ENCODE results near the gene MED16. TPM values are rescaled to one million over a fixed set of nuclear protein-coding genes. Genes with fewer than 3 reads are reported as not detected.
A peak's percentile ranks its signal among the peaks of the same experiment; 100 is the strongest.

The MED16 gene
- total RNA-seq, 1 experiment from 2014 or later: 66.9 TPM

DNA sequence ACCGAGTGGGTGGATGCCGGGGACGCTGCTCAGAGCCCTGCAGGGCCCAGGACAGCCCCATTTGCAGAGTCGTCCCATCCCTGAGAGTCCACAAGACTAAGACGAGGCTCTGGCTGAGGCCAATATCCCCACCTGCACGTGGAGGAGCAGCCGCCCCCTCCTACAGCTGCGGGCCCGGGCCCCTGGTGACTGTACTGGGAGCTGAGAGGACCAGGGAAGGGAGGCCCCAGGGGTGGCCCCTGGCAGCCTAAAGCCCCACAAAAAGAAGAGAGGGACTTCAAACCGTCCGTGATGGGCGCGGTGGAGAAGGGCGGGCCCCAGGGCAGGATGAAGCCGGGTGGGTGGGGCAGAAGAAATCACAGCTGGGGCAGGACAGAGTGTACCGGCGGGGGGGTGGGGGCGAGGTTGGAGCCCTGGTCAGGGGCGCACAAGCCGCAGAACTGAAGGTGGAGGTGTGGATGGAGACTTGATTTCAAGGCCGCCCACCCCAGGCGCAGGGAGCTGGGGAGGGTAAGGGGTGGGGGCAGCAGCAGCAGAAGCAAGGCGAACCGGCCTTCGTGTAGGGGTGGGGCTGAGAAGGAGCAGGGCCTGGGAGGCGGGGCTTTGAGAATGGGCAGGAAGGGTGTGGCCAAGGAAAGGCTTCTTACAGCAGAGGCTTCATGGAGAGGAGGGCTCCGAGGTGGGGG lies 20.6 kb downstream of the MED16 start:
- TF ChIP-seq IRF2 (CRISPR knock-in tag; IDR thresholded peaks at IDR 0.05; ENCODE audit: borderline replicate concordance, low read depth): no peak
- no peak for TF ChIP-seq ZNF263 (CRISPR knock-in tag; IDR thresholded peaks at IDR 0.05; ENCODE audit: low read depth)
- no peak for TF ChIP-seq NFATC4 (CRISPR knock-in tag; IDR thresholded peaks at IDR 0.05)
- TF ChIP-seq EMX1 (CRISPR knock-in tag; IDR thresholded peaks at IDR 0.05): no peak
- TF ChIP-seq, protein P1, sequence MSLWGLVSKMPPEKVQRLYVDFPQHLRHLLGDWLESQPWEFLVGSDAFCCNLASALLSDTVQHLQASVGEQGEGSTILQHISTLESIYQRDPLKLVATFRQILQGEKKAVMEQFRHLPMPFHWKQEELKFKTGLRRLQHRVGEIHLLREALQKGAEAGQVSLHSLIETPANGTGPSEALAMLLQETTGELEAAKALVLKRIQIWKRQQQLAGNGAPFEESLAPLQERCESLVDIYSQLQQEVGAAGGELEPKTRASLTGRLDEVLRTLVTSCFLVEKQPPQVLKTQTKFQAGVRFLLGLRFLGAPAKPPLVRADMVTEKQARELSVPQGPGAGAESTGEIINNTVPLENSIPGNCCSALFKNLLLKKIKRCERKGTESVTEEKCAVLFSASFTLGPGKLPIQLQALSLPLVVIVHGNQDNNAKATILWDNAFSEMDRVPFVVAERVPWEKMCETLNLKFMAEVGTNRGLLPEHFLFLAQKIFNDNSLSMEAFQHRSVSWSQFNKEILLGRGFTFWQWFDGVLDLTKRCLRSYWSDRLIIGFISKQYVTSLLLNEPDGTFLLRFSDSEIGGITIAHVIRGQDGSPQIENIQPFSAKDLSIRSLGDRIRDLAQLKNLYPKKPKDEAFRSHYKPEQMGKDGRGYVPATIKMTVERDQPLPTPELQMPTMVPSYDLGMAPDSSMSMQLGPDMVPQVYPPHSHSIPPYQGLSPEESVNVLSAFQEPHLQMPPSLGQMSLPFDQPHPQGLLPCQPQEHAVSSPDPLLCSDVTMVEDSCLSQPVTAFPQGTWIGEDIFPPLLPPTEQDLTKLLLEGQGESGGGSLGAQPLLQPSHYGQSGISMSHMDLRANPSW (CRISPR knock-in tag; conservative IDR thresholded peaks at IDR 0.05; ENCODE audit: low read depth): no peak
- TF ChIP-seq JAZF1 (CRISPR knock-in tag; IDR thresholded peaks at IDR 0.05): no peak
- peaks cover 20% of the 10 kb centered on the region for H3K36me3 Mint-ChIP-seq
- ChIA-PET CTCF (interaction anchor here (0.7 to 2.1 kb wide), 4 partner anchors 9 to 46 kb away, joined by 3 to 7 read pairs (median 3); no protein-coding TSS in a partner anchor), POLR2A (interaction anchor here (0.6 to 1.3 kb wide), 2 partner anchors 8 to 55 kb away, joined by 3 to 4 read pairs; no protein-coding TSS in a partner anchor)
- ATAC-seq: peak; percentile 78
- peak overlapping the region; percentile 59 for H3K4me3 Mint-ChIP-seq
- H3K9me3 Mint-ChIP-seq: no peaks in the 10 kb centered on the region
- H3K4me1 Mint-ChIP-seq: peaks cover 3% of the 10 kb centered on the region
- H3K27ac Mint-ChIP-seq: no peak overlapping the region; the same call in 1 of the 2 replicates
- peak; percentile 91 for DNase-seq (ENCODE audit: low spot score)
- no peaks in the 10 kb centered on the region for H3K27me3 Mint-ChIP-seq (ENCODE audit: low read depth)

DNA sequence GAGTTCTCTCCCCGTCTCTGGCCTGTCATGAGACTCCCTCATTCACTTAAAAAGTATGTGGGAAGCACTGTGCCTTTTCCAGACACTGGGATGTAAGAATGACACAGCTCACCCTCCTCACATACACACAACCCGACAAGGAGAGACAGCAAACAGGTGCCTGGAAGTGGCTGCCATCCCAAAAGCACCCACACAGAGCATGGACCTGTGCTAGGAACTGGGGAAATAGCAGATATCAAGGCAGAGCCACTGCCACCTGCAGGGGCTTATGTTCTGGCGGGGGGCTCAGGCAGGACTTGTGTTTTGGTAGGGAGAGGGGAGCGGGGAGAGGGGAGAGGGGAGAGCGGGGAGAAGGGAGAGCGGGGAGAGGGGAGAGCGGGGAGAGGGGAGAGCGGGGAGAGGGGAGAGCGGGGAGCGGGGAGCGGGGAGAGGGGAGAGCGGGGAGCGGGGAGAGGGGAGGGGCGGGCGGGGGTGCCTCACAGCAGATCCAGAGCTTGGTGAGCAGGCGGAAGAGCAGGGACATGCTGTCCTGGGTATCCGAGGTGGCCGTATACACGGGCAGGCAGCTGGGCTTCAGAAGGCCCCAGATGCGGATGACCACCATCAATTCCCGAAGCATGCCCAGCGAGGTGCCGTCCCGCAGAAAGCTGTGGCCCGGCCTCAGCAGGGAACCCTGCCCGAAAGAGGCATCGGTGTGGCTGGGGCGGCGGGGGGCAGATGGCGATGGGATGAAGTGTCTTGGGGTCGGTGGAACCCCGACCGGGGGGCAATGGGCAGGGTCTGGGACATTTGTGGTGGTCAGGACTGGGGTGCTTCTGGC lies 21.3 kb downstream of the MED16 start:
- ChIA-PET CTCF (interaction anchor here (0.7 to 2.1 kb wide), 4 partner anchors 8 to 47 kb away, joined by 3 to 7 read pairs (median 3); no protein-coding TSS in a partner anchor), POLR2A (interaction anchor here (0.6 to 0.8 kb wide), 2 partner anchors 27 to 62 kb away, joined by 3 to 4 read pairs; no protein-coding TSS in a partner anchor)
- Mint-ChIP-seq H3K9me3 (no peaks in the 10 kb centered on the region), H3K4me3 (peak overlapping the region; percentile 59), H3K36me3 (peaks cover 20% of the 10 kb centered on the region), H3K4me1 (peaks cover 5% of the 10 kb centered on the region), H3K27me3 (ENCODE audit: low read depth) (no peaks in the 10 kb centered on the region), H3K27ac (peak overlapping the region; percentile 95)
- TF ChIP-seq NR1H2 (CRISPR knock-in tag; IDR thresholded peaks at IDR 0.05) (no peak), NFATC4 (CRISPR knock-in tag; IDR thresholded peaks at IDR 0.05) (no peak), SP1 (CRISPR knock-in tag; conservative IDR thresholded peaks at IDR 0.05) (0 out of 2 replicates have a peak, but pooled peaks have one; percentile 16), NR2C2 (CRISPR knock-in tag; IDR thresholded peaks at IDR 0.05) (no peak), FOXP1 (CRISPR knock-in tag; IDR thresholded peaks at IDR 0.05; ENCODE audit: borderline replicate concordance) (peak; percentile 36; the same call in 1 of the 2 replicates), ZNF263 (CRISPR knock-in tag; IDR thresholded peaks at IDR 0.05; ENCODE audit: low read depth) (no peak)
- TF ChIP-seq, protein P1 (CRISPR knock-in tag; conservative IDR thresholded peaks at IDR 0.05; ENCODE audit: low read depth): no peak
- ATAC-seq (peak; percentile 3; the same call in 1 of the 2 replicates), DNase-seq (ENCODE audit: low spot score) (peak; percentile 62)

DNA sequence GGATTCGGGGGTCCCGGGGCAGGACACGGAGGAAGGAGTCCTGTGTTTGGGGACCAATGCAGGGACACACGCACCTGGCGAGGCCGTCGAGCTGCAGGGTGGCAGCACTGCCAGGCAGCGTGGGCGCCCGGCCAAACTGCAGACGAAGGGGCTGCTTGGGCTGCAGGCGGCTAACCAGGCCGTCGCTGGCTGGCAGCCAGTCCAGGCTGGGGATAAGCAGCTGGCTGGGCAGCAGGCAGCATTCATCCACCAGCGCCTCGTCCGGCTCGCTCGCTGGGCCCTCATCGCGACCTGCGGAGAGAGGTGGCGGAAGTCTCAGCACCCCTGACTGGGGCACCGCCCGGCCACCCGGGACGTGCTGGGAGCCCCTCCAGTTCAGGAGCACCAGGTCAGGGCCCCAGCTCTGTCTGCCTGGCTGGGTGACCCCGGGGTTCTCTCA lies 22.0 kb downstream of the MED16 start:
- TF ChIP-seq ZNF396 (CRISPR knock-in tag; IDR thresholded peaks at IDR 0.05; ENCODE audit: borderline replicate concordance): no peak
- Mint-ChIP-seq H3K4me1 (peaks cover 5% of the 10 kb centered on the region), H3K27me3 (ENCODE audit: low read depth) (no peaks in the 10 kb centered on the region), H3K36me3 (peaks cover 16% of the 10 kb centered on the region), H3K4me3 (no peak overlapping the region), H3K9me3 (no peaks in the 10 kb centered on the region), H3K27ac (no peak overlapping the region)
- ATAC-seq (no peak), DNase-seq (ENCODE audit: low spot score) (no peak)
- ChIA-PET CTCF (interaction anchor here (2.1 kb wide), 1 partner anchor 48 kb away, joined by 7 read pairs; no protein-coding TSS in a partner anchor), POLR2A (interaction anchor here (0.6 to 0.8 kb wide), 2 partner anchors 27 to 62 kb away, joined by 3 to 4 read pairs; no protein-coding TSS in a partner anchor)

Data from WTC11 (cell line).